HCT116 (cell line): Measurements from ENCODE around the gene YWHAE. TPM values are rescaled to one million over a fixed set of nuclear protein-coding genes. Genes with fewer than 3 reads are reported as not detected.
"Not testable (repeated sequence)": the region's sequence is repeated elsewhere in the genome, so short reads cannot be mapped to it uniquely, and the experiment has no call there.

Experiments used
- ATAC-seq: fragments of 200-7000 bp; cut with Tn5 transposase; 2 replicates; pipeline ENCODE4 v1.9.1; 2020; ENCODE audit warnings: mild to moderate bottlenecking, moderate library complexity
- BruUV-seq: library from RNA; stranded (reverse); fragments of 400-500 nt; replicated peaks from 2 replicates; lab custom pipeline; 2021; lab: Mats Ljungman, UMichigan
- CTCF ChIA-PET: fragments of 300-600 bp; sonication (Branson Sonifier 250); formaldehyde crosslinking; loops from one replicate; lab custom pipeline; 2021; ENCODE audit warnings: antibody characterized with exemption; lab: Charles Lee
- POLR2A ChIA-PET: fragments of 300-600, 350-600 bp; sonication (Branson Sonifier 250); formaldehyde crosslinking; loops from one replicate; lab custom pipeline; 2021; ENCODE audit warnings: antibody characterized with exemption; lab: Charles Lee
- RAD21 ChIA-PET, 2 experiments: fragments of 300-600 bp; sonication (Branson Sonifier 250); formaldehyde crosslinking; loops; one replicate each; lab custom pipeline; 2023; ENCODE audit warnings: low total read pairs in 2 of 2; ENCODE audit not compliant: uncharacterized antibody in 2 of 2, unreplicated experiment in 2 of 2, low non-redundant PET in 1 of 2; lab: Charles Lee
- DNase-seq: peaks from one replicate; pipeline ENCODE4 v3.0.0-alpha.2; 2010; ENCODE audit warnings: low read depth, low spot score
- H2AFZ ChIP-seq: fragments of 200-600 bp; shearing (Covaris generic), sonication (generic); 2 replicates; pipeline ENCODE4 v1.6.1; 2017; ENCODE audit warnings: low read depth, mixed run types, mixed read lengths, antibody characterized with exemption, low read length; ENCODE audit not compliant: poor library complexity, severe bottlenecking
- H3K27ac ChIP-seq: 2 replicates; pipeline ENCODE4 v1.5.1; 2012; ENCODE audit warnings: low read depth, low read length
- H3K27me3 ChIP-seq: fragments of 200-600 bp; sonication (generic); 2 replicates; pipeline ENCODE4 v1.6.1; 2016; ENCODE audit warnings: mixed run types, low read length, mixed read lengths; ENCODE audit not compliant: insufficient read depth
- H3K36me3 ChIP-seq, 2 experiments: fragments of 200-500 bp in 1 of 2; fragments of 200-600 bp in 1 of 2; sonication (Bioruptor generic) in 1 of 2; sonication (generic) in 1 of 2; 2 replicates each; pipeline versions ENCODE4 v1.5.1 to v1.6.1; 2014 to 2016; ENCODE audit warnings: low read length in 2 of 2, inconsistent platforms in 1 of 2, mixed read lengths in 1 of 2, mixed run types in 1 of 2; ENCODE audit not compliant: insufficient read depth in 2 of 2, control insufficient read depth in 1 of 2
- H3K4me1 ChIP-seq, 2 experiments: fragments of 200-600 bp in 1 of 2; sonication (generic) in 1 of 2; 2 replicates each; pipeline versions ENCODE4 v1.5.1 to v1.6.1; 2012 to 2017; ENCODE audit warnings: low read length in 2 of 2, inconsistent platforms in 1 of 2, mild to moderate bottlenecking in 1 of 2, mixed read lengths in 1 of 2, mixed run types in 1 of 2, moderate library complexity in 1 of 2; ENCODE audit not compliant: insufficient read depth in 2 of 2, control insufficient read depth in 1 of 2
- H3K4me2 ChIP-seq: fragments of 200-600 bp; sonication (generic); 2 replicates; pipeline ENCODE4 v1.6.1; 2017; ENCODE audit warnings: mixed run types, low read length, mixed read lengths
- H3K4me3 ChIP-seq, 2 experiments: fragments of 200-600 bp in 1 of 2; sonication (generic) in 1 of 2; replicated peaks in 1 of 2; 2 replicates each; pipeline ENCODE4 v1.5.1; 2011 to 2016; ENCODE audit warnings: low read length in 2 of 2, control low read depth in 1 of 2, low read depth in 1 of 2, mild to moderate bottlenecking in 1 of 2, mixed read lengths in 1 of 2, mixed run types in 1 of 2
- H3K79me2 ChIP-seq: fragments of 200-600 bp; sonication (generic); 2 replicates; pipeline ENCODE4 v1.6.1; 2017; ENCODE audit warnings: mild to moderate bottlenecking, mixed run types, low read length, moderate library complexity, mixed read lengths; ENCODE audit not compliant: insufficient read depth
- H3K9ac ChIP-seq: fragments of 200-600 bp; sonication (generic); 2 replicates; pipeline ENCODE4 v1.6.1; 2016; ENCODE audit warnings: low read length, mixed read lengths
- H3K9me2 ChIP-seq: fragments of 200-600 bp; sonication (generic), shearing (Covaris generic); 2 replicates; pipeline ENCODE4 v1.6.1; 2017; ENCODE audit warnings: mixed run types, mild to moderate bottlenecking, moderate library complexity; ENCODE audit not compliant: insufficient read depth
- H3K9me3 ChIP-seq, 2 experiments: fragments of 200-500 bp in 1 of 2; fragments of 200-600 bp in 1 of 2; sonication (Bioruptor generic) in 1 of 2; sonication (generic) in 1 of 2; 2 replicates each; pipeline ENCODE4 v1.6.1; 2014 to 2017; ENCODE audit warnings: low read length in 2 of 2, mixed read lengths in 2 of 2, inconsistent platforms in 1 of 2, low read depth in 1 of 2, mild to moderate bottlenecking in 1 of 2, mixed run types in 1 of 2, moderate library complexity in 1 of 2; ENCODE audit not compliant: control insufficient read depth in 1 of 2, insufficient read depth in 1 of 2
- H4K20me1 ChIP-seq: fragments of 200-600 bp; sonication (generic), shearing (Covaris generic); 2 replicates; pipeline ENCODE4 v1.6.1; 2017; ENCODE audit warnings: mixed run types, mild to moderate bottlenecking, moderate library complexity; ENCODE audit not compliant: insufficient read depth
- TCF7L2 ChIP-seq: IDR thresholded peaks from 2 replicates; pipeline ENCODE4 v1.7.0; 2011; ENCODE audit warnings: borderline replicate concordance, inconsistent platforms; ENCODE audit not compliant: insufficient read depth, insufficient read length; ENCODE audit errors: extremely low read depth
- intact Hi-C: fragments of 100-400 bp; cut with micrococcal nuclease; formaldehyde crosslinking; loops from 2 replicates; pipeline ENCODE4 v1.10.0; 2022
- total RNA-seq: library from RNA; stranded (reverse); gene quantifications from one replicate; pipeline ENCODE4 v1.2.1, GENCODE V29; 2021; ENCODE audit not compliant: unreplicated experiment
- TF ChIP-seq, protein P1 (sequence below): IDR thresholded peaks from 2 replicates; pipeline ENCODE4 v1.6.1; 2011; ENCODE audit warnings: mild to moderate bottlenecking, low read length, moderate library complexity; ENCODE audit not compliant: insufficient replicate concordance; ENCODE audit errors: extremely low read depth

YWHAE gene
- total RNA-seq, 1 experiment from 2014 or later, result 735 TPM

DNA sequence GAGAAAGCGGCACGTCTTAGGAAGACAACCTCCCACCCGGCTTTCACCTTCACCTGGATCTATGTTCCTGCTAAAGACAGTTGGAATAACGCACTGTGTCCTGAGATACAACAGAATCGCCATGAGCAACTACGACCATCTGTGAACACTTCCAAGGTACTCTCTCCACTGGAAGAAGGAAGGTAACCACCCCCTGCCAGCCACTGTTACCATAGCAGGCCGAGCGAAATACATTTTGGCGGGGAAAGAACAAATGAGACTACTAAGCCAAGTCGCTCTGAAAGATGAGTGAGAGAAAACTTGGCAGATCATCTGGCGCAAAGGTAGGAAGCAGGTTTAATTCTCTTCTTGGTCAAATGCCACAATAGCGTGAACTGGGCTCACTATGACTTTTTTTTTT lies 46.2 kb upstream of the YWHAE start:
- H3K4me2 ChIP-seq, result no peak overlapping the region
- H3K9me3 ChIP-seq, result no peaks in the 10 kb centered on the region
- H2AFZ ChIP-seq, result no peak overlapping the region
- peaks cover 2 to 7% of the 10 kb centered on the region in 2 experiments; a peak in 1 of 4 replicates for H3K36me3 ChIP-seq
- H3K4me3 ChIP-seq, result no peak overlapping the region
- RAD21 ChIA-PET, result no interaction called here
- DNase-seq, result no peak
- intact Hi-C loops, result no loop called here
- TF ChIP-seq, protein P1, sequence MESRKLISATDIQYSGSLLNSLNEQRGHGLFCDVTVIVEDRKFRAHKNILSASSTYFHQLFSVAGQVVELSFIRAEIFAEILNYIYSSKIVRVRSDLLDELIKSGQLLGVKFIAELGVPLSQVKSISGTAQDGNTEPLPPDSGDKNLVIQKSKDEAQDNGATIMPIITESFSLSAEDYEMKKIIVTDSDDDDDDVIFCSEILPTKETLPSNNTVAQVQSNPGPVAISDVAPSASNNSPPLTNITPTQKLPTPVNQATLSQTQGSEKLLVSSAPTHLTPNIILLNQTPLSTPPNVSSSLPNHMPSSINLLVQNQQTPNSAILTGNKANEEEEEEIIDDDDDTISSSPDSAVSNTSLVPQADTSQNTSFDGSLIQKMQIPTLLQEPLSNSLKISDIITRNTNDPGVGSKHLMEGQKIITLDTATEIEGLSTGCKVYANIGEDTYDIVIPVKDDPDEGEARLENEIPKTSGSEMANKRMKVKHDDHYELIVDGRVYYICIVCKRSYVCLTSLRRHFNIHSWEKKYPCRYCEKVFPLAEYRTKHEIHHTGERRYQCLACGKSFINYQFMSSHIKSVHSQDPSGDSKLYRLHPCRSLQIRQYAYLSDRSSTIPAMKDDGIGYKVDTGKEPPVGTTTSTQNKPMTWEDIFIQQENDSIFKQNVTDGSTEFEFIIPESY, result no peak
- TF ChIP-seq TCF7L2, result no peak
- POLR2A ChIA-PET, result no interaction called here
- no peak overlapping the region for H3K27ac ChIP-seq
- no TSS peak for BruUV-seq
- no peak for ATAC-seq
- H3K27me3 ChIP-seq, result no peaks in the 10 kb centered on the region
- peaks cover 5% of the 10 kb centered on the region; the same call in 1 of the 2 replicates for H4K20me1 ChIP-seq
- CTCF ChIA-PET, result no interaction called here
- H3K9me2 ChIP-seq, result no peaks in the 10 kb centered on the region
- H3K79me2 ChIP-seq, result peaks cover 95% of the 10 kb centered on the region
- no peak overlapping the region for H3K9ac ChIP-seq
- H3K4me1 ChIP-seq, result no peaks in the 10 kb centered on the region; a peak in 1 of 4 replicates

DNA sequence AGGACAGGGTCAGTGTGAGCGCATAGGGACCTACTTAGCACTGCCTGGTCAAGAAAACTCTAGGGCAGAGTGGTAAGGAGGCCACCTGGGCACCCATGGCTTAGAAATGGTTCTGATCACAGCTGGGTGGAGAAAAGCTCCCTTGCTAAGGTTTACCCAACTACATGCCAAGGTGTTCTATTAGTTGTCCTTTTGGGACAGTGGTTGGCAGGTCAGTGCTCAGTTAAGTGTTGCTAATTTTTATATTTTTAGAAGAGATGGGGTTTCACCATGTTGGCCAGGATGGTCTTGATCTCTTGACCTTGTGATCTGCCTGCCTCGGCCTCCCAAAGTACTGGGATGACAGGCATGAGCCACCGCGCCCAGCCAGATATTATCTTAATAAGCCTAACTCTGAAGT lies 45.7 kb upstream of the YWHAE start:
- H3K27me3 ChIP-seq, DNase-seq, H3K4me3 ChIP-seq, POLR2A ChIA-PET, H3K9me2 ChIP-seq, H2AFZ ChIP-seq, H3K36me3 ChIP-seq, CTCF ChIA-PET, H3K9me3 ChIP-seq, H3K4me2 ChIP-seq, H3K27ac ChIP-seq, intact Hi-C loops, BruUV-seq, RAD21 ChIA-PET, H4K20me1 ChIP-seq, ATAC-seq, H3K4me1 ChIP-seq, H3K9ac ChIP-seq: not testable (repeated sequence)
- H3K79me2 ChIP-seq, result peaks cover 95% of the 10 kb centered on the region

DNA sequence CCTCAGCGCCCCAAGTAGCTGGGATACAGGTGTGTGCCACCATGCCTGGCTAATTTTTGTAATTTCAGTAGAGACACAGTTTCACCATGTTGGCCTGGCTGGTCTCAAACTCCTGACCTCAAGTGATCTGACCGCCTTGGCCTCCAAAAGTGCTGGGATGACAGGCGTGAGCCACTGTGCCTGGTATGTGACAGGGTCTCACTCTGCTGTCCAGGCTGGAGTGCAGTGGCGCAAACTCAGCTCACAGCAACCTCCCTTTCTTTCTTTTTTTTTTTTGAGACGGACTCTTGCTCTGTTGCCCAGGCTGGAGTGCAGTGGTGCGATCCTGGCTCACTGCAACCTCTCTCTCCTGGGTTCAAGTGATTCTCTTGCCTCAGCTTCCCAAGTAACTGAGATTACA lies 42.7 kb upstream of the YWHAE start:
- intact Hi-C loops, H3K36me3 ChIP-seq, RAD21 ChIA-PET, H3K9ac ChIP-seq, H2AFZ ChIP-seq, BruUV-seq, H4K20me1 ChIP-seq, H3K4me2 ChIP-seq, H3K27ac ChIP-seq, H3K4me1 ChIP-seq, H3K27me3 ChIP-seq, H3K9me2 ChIP-seq, H3K9me3 ChIP-seq, ATAC-seq, H3K4me3 ChIP-seq, CTCF ChIA-PET, DNase-seq: not testable (repeated sequence)
- POLR2A ChIA-PET, result interaction anchor here (0.6 kb wide), 1 partner anchor 9 kb away, joined by 6 read pairs; no protein-coding TSS in a partner anchor
- peaks cover 95% of the 10 kb centered on the region for H3K79me2 ChIP-seq
